GM18951 (cell line): ENCODE data around the gene HOXB5.
A peak's percentile ranks its signal among the peaks of the same experiment; 100 is the strongest.

Experiments
- POLR2A ChIP-seq: IDR thresholded peaks from 4 replicates; pipeline ENCODE4 v1.6.1; 2011; ENCODE audit warnings: mild to moderate bottlenecking; ENCODE audit not compliant: insufficient read length, insufficient read depth; ENCODE audit errors: extremely low read depth
- in situ Hi-C: fragments of 300-500 bp; cut with MboI; formaldehyde crosslinking; loops from one replicate; pipeline ENCODE4 v1.12.0; 2022; ENCODE audit warnings: low sequenced_read_pairs, mixed read lengths, inconsistent platforms; ENCODE audit not compliant: unreplicated experiment

HOXB5 gene

DNA sequence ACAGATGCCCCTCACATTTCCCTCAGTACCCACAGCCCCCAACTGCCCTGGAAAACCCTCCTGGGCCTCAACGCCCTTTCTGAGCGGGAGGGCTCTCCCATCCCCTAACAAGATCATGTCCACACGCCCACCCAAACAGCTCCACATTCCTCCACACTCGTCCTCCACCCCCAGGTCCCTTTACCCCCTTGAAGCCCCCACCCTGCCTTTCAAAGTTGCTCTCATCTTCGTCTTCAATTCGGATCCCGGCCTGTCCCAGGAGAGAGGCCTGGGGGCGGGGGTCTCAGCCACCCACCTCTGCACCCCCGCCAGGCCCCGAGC lies 29.8 kb downstream of the HOXB5 start:
- no peak for TF ChIP-seq POLR2A
- in situ Hi-C loops: no loop called here

DNA sequence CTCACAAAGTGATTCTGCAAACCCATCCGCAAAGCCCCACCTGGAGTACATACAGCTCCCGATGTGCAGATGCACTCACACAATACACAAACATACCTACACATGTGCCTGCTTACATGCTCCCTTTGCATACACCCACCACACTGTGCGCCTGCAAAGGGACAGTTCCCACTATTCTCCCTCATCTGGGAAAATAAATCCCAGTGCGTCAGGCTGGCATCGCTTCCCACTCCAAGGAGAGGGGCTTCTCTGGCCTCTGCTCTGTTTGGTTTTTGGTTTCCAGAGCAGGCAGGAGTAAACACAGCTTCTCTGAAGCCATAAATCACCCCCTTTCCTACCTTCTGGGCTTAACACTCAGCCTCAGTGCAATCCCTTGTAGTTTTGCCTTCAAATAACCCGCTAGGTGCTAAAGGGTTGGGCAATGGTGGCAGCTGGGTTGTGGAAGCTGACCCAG lies 30.2 kb downstream of the HOXB5 start:
- in situ Hi-C loops: no loop called here
- no peak for TF ChIP-seq POLR2A

DNA sequence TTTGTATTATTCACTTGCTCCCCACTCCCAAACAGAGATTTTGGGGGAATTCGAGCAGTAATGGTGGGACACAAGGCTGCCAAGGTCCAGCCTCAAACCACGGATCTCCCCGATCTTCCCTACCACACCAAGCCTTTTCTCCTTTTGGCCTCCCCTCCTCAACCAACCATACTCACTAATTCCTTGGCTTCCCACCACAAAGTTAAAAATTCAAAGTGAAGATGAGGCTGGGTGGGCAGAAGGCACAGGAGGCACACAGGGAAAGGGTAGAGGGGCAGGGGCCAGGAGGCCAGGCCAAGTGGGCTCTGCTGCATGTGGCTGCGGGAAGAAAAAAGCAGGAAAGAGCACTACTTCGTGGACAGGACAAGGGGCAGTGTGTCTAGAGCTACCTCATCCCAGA lies 30.6 kb downstream of the HOXB5 start:
- no peak for TF ChIP-seq POLR2A
- in situ Hi-C loops: no loop called here

DNA sequence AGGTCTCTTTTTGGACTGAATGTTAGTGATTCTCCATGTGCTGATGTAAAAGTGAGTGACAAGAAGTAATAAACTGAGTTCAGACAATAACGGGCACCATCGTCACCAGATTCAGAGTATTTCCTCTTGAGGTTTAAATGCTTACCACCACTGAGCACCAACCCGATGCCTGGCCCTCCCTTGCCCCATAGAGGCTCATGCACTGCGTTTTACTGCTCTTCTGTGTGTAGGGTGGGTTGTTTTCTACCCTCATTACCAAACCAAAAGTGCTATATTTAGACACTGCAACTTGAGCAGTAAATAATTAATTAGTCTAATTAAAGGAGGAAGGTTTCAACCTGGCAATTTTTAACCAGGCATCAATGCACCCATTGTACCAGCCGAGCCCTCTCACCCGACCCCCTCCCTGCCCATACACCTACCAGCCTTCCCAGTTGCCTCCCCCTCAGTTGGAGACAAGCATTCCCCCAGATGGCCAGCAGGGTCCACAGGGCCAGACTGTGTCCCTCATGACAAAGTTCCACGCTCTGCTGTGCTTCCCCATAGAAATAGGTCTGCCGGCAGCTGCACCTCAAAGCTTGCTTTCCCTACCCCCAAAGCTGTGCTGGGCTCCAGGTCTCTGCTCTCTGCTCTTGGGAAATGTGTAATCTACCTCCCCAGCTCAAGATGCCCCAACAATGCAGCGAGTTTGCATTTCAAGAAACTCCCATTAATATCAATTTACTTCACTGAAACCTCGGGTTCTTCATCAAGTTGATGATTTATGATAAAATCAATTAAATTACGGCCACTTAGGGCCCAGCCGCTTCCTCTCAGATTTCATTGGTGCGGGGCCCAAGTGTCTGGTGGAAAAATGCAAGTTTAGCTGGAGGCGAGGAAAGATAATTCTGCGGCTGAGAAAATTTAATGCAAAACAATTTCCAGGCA lies 31.4 kb downstream of the HOXB5 start:
- peak; percentile 59 for TF ChIP-seq POLR2A
- in situ Hi-C loops: no loop called here

DNA sequence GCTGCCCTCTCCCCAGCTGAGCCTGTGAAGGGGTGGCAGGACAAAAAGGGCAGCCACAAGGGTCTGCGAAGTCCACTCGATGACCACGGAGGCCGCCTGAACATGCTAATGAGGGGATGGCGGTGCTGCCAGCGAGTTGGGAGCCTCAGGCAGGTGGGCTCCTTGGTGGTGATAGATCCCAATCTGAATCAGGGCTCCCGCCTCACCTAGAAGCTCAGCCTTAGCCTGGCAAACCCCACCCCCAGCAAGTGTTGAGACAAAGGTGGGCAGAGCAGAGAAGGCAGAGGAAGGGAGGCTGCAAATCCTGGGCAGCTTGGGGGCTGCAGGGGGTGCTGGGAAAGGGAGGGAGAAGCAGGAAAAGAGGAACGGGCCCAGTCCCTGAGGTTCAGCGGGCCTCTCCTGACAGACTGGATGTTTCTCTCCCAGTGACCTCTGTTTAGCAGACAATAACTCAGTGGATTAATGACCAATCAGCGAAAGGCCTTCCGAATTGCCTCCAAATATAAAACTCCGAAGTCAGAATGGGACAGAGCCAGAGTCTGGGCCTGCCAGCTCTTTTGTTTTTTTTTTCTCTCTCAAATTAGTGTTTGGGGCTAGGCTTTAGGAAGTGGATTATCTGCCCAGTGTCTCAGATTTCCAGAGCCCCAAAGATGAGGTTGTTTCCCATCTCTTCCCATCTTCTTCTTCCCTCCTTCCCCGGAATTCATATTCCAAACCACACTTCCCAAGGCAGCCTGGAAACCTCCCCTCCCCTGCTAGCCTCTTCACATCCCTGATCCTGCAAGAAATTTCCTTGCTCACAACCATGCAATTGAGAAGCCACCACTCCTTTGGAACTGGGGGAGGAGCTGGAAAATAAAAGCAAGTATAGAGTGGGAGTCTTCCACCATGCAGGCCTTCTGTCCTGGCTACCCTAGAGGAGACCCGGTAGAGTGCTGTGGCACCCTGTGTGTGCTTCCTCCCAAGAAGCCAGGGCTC lies 33.5 kb downstream of the HOXB5 start:
- in situ Hi-C loops: no loop called here
- no peak for TF ChIP-seq POLR2A

DNA sequence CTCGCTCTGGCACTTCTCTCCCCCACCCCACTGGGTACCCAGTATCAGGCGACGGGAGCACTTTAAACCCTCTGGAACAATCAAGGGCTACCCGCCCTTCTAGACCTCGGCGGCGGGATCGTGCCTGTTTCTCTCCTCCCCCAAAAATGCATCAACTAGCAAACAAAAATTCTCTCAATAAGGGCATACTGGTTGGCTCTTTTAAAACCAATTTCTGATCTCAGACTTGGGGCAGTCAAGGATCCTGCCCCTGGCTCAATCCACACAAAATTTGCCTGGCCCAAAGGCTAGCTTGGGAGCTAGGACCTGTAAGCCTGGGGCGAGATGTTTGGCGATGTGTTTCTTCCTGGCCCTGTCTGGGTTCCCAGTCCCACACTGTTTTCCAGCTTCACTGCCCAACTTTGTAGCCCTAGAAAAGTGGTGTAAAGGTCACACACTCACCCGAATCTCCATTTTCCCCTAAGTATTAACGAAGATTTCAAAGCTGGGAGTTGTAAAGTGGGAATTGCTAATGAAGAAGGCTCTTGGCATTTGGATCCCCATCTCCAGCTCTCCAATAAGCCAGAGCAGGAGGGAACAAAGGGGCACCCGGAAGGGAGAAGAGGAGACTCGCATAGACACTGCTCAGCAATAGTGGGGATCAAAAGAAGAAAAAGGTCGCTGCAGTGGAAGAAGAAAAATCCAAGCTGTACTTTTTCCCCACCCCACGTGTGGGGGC lies 34.3 kb downstream of the HOXB5 start:
- TF ChIP-seq POLR2A: no peak
- in situ Hi-C loops: no loop called here

DNA sequence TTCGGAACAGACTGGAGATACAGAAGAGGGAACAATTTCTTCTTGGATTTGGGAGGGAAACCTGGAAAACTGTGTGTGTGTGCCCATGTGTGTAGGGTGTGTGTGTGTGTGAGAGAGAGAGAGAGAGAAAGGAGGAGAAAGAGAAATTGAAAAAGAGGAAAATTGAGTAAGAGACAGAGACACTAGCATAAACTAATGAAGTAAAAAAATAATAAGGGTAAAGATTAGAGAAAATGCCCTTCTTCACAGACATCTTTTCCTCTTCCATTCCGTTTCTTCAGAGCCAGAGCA lies 34.8 kb downstream of the HOXB5 start:
- in situ Hi-C loops: no loop called here
- no peak for TF ChIP-seq POLR2A

DNA sequence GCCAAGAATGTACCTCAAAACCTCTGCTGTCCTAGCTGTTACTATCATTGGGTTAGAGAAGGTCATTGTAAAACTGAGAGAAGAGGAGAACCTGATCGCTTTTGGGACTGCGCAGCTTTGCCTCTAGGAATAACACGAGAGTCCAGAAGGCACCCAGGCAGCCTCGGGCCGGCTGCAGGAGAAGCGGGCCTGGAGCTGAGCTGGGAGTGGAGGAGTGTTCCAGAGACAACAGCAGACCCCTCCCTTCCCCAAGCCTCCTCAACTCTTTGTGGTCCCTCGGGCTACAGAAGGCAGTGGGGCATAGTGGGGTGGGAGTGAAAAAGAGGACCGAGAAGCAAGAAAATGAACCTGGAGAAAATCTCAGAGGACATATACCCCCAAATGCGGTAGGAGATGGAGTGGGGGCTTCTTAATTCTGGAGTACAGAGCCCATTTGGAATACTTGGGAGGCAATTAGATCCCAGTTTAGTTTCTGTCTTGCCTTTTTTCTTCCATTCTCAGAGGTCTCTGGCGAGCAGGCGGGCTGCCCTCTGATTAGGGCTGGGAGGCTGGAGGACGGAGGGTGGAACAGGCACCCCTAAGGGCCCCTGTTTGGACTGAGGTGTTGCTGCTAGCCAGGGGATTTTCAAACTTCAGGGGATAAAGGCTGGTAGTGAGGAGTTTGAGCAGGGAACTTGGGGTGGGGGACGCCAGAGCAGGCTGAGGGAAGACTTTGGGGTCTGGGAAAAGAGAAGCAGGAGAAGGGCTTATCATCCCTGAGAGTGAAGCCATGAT lies 35.3 kb downstream of the HOXB5 start:
- in situ Hi-C loops: no loop called here
- no peak for TF ChIP-seq POLR2A

DNA sequence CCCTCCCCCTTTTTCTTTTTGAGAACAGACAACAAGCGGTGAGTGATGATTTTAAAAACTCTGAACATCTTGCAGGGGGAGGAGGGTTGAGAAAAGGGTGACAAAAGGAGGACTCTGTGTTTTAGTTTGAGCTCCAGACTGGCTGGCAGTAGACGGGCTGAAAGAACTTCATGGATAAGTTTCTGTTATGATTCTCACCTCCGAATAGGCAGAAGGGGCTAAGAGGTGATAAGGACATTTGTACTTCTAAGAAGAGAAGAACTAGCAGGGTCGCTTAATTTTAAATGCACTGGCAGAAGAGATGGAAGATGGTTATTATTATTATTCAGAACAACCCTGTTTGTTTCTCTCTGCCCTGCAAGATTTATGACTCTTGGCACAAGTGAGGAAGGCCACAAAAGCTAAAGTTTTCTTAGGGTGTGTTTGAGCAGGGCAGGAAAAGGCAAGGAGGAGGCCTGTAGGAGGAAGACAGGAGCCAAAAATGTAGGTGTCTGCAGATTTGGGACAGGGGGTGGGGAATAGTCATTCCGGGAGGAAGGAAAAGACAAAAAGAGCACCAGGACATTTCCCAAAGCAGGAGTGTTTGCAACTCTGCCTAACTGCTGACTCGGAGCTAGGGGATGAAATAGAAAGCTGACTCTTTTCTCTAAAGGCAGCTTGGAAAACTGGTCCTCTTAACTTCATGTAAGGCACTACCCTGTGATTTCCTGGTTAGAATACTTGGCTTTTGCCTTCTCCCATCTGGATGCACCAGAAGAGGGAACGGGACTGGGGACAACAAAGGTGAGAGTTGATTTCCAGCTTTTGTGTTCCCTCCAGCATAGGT lies 36.8 kb downstream of the HOXB5 start:
- in situ Hi-C loops: no loop called here
- no peak for TF ChIP-seq POLR2A

DNA sequence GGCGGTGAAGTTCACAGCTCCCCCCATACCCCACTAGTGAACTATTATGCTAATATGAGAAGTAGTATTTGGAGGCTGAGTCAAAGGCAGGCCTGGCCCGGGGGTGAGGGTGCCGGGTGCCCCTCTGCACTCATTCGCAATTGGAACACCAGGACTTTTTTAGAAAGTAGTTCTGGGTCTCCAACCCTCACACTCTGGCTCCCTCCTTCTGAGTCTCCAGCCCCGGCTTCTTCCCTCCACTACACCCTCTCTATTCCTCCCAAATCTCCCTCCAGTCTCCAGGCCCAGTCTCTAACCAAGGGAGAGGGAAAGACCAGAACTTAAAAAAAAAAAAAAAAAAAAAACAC lies 37.4 kb downstream of the HOXB5 start:
- no peak for TF ChIP-seq POLR2A
- in situ Hi-C loops: no loop called here

DNA sequence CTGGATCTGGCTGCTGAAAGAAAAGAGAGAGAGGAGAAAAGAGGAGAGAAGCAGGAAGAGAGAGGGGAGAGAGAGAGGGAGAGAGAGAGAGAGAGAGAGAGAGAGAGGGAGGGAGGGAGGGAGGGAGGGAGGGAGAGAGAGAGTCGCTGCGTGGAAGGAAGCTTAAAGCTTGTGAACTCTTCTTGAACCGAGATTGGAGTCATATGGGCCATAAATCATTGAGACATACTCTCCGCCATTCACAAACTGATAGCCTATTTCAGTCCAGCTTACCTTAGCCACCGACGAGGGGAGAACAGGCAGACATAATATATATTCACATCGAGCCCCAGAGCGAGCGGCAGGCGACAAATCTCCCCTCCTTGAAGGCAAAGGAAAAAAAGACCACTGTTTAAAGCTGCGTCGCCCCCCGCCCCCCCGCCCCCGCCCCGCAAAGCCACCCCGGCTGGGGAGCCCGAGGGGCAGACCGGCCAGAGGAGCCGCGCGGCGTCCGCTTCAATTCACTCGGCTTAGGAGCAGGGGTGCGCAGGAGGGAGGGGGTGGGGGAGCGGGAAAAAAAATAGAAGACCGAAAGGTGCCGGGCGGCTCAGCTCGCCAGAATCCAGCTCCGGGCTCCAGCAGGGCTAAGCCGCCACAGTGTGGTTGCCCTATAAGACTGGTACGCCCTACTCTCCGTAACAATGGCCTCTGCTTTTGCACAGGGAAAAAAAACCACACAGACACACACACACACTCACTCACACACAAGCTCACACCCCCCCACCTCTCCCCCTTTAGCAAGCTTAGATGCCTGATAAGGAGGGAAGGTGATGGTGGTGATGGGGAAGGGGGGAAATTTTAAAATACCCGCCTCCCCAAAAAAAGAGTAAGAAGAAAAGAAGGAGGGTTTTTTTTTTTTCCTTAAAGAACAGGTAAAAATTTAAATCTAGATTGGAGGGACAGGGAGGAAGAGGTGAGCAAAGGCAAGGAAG lies 38.0 kb downstream of the HOXB5 start:
- in situ Hi-C loops: no loop called here
- TF ChIP-seq POLR2A: no peak
